Measurements from ENCODE around the gene HOXD13.

Gene HOXD13

DNA sequence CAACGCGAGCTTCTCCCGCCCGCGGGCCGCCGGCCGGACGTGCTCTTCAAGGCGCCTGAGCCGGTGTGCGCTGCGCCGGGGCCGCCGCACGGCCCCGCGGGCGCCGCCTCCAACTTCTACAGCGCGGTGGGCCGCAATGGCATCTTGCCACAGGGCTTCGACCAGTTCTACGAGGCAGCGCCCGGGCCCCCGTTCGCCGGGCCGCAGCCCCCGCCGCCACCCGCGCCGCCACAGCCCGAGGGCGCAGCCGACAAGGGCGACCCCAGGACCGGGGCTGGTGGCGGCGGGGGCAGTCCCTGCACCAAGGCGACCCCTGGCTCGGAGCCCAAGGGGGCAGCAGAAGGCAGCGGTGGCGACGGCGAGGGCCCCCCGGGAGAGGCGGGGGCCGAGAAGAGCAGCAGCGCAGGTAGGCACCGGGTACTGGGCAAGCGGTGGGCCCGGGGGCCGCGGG is 15.2 kb downstream of the HOXD13 start:
- no peak for DNase-seq

GRCh38 chr2:176109192-176109901 is 16.8 kb downstream of the HOXD13 start:
- DNase-seq: no peak

- no peak for DNase-seq
Observed at GRCh38 chr2:176109946-176110345, 17.4 kb downstream of the HOXD13 start.

GRCh38 chr2:176110415-176111308 is 18.1 kb downstream of the HOXD13 start:
- DNase-seq: no peak

DNA sequence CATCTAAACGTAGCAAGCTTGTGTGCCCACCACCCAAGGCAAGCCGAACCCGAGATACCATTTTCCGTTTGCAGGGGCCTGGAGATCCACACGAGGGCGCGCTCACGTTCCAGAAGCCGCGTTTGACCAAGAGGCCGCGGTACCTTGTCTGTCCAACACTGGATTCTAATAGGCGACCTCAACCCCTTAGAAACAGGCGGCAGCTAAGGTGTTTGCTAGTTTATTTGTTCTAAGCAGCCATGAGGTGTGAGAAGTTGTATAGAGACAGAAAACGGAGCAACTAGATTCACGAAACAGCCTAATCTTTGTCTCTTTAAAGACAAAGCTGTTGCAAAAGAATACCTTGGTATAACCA is 18.8 kb downstream of the HOXD13 start:
- no peak for DNase-seq

- DNase-seq: no peak
Observed at GRCh38 chr2:176111846-176112374, 19.4 kb downstream of the HOXD13 start.

DNA sequence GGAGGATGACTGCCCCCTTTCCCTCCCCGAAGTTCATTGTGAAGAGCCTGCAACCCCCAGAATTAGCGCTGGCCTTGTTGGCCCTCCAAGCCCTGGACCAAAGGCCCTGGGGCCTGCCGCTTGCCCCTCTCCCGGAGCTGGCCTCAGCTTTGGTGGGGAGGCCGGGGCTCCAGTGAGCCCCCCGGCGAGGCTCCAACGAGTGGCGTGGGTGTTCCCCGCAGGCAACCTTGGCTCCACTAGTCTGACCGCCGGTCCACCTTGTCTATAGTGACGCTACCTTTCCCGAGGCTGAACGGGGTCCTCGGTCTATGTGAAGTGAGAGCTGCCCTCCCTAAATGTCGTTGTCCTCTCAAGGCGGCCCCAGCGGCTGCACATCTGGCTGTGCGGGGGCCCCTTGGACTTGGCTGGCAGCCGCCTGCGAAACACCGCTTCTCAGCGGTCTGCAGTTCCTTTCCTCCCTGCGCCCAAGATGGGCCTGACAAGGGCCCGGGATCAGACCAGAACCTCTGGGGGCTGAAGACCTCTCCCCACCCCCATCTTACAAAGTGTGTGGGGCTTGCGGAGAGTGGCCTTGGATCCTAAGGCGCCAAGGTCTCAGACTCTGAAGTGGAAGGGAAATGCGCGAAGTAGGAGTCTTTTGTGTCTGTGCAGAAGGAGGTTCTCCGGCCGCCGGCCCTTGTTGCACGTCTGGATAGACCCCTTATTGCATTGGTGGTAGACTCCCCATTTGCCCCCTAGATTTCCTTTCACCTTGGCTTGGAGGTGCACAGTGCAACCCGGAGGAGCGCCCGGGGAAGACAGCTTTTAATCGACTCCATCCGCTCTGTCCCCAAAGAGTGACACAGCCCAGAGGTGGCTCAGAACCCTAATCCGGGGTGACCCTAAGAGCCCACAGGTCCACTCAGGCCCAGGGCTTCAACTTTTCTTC is 20.1 kb downstream of the HOXD13 start:
- DNase-seq: no peak

DNA sequence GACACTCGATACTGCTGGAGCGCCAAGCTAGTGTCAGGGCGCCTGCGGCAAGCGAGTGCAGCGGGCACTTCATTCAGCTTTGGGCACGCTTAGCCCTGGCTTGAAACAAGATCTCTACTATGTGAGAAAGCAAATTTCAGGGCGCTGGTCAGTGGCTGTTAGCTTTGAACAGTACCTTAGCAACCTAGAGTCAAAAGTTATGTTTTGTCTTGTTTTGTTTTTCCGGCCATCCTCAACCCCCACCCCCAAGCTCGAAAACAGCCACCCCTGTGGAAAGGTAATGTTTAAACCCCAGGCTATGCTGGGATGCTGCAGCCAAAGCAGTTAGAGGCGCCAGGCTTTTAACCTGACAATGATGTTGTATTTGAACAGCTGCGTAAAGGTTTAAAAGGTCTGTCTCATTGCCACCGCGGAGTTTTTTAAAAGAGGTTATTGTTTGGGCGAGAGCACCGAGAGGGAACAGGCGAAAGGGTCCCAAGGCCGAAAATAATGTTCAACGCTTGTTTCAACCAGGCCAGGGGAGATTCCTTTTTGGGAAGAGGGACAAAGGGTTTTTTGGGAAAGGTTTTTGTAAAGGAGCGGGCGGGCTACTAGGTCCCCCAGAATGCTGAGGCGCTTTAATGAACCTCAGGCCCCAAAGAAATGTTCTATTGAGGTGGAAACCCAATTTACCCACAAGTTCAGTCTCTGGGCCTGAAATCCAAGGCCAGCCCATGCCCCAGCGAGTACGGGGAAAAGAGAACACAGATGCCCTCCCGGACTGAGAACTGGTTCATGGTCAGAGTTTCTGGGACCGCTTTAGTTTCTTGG is 21.8 kb downstream of the HOXD13 start:
- no peak for DNase-seq

GRCh38 chr2:176114930-176115625 is 22.6 kb downstream of the HOXD13 start:
- no peak for DNase-seq

DNA sequence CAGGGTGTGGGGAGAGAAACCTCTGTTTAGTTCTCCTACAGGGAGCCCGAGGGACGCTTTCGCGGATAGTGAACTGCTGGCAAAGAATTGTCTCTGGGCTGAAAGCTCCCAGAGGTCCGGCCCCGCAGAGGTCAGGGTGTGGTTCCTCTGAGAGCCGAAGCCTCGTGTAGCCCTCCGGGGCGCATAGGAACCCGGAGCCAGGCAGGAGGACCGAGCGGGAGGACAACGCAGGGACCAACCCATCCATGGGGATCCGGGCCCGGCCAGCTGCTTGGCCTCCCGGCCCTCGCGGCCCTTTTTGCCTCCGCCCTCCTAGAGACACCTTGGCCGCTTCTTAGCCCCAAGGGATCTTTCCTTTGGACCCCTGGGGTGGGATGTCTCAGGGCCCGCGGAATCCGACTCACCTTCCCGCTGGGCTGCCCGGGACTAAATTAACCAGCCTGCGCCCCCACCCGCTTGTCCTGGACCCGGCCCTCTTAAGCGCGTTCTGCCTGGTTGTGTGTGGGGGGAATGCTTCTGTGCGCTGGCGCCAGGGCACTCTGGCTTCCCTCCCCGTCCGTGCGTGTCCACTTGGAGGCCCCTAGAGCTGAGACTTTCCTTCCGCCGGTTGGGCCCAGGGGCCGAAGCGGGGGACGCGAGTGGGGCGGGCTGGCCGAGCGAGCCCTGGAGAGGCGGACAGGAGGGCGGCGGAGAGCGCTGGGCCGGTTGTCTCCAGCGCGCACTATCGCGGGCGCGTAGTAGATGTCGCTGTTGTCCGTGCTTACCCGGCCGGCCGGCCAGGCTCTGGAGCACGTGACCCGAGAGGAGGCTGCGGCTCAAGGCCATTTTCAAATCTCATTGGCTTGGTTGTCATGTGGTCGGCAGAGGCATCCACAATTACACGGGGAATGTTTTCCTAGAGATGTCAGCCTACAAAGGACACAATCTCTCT is 23.6 kb downstream of the HOXD13 start, which contains the start of gene HOXD10:
Gene HOXD10, plus strand, starts transcription at position 896 of the 931 bp plus-strand sequence. CDS start 56 bp downstream, outside the sequence.
- DNase-seq: no peak

DNA sequence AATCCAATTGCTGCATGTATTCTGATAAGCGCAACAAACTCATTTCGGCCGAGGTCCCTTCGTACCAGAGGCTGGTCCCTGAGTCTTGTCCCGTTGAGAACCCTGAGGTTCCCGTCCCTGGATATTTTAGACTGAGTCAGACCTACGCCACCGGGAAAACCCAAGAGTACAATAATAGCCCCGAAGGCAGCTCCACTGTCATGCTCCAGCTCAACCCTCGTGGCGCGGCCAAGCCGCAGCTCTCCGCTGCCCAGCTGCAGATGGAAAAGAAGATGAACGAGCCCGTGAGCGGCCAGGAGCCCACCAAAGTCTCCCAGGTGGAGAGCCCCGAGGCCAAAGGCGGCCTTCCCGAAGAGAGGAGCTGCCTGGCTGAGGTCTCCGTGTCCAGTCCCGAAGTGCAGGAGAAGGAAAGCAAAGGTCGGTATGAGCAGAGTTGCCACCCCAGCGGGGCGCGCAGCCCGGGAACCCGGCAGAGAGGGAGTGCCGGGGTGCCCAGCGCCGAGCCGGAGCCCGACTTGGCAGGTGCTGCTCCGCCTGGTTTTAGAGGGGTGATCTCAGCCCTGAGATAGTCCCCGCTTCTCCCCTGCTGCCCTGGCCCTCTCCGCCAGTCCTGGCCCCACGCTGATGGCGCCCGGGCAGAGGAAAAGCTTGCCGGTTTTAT is 24.8 kb downstream of the HOXD13 start:
- peak; percentile 50 for DNase-seq

- DNase-seq: no peak
Observed at GRCh38 chr2:176117823-176118371, 25.4 kb downstream of the HOXD13 start.

GRCh38 chr2:176118601-176119339 is 26.2 kb downstream of the HOXD13 start:
- DNase-seq: no peak

GRCh38 chr2:176120364-176121189 is 28.1 kb downstream of the HOXD13 start:
- DNase-seq: no peak

GRCh38 chr2:176121190-176122051 is 28.9 kb downstream of the HOXD13 start:
- DNase-seq: no peak

DNA sequence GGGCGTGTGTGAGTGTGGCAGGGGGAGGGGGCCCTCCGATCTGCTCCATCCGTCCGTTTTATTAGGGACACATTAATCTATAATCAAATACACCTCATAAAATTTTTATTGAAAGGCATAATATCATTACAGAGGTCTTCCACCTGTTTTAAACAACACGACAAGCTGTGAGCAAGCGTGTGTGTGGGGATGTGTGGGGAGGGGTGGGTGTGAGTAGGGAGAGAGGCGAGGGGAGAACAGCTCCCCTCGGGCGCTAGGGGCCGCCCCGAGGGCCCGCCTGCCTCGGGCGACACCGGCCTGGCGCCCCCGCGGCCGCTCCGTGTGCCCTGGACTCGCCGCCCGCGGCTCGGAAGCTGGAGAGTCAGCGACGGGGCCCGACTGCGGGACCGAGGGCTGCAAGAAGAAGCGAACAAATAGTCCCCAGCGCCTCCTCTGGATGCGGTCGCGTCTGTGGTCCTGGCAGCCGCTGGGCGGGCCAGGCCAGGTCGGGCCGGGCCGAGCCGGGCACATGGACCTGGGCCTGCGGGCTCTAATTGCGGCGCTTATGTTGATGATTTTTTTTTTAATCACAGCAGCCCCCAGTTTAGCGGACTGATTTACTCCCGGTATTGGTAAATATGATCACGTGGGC is 29.6 kb downstream of the HOXD13 start:
- DNase-seq: no peak
